ENCODE results near the gene GLI1.
"Not testable (repeated sequence)": the region's sequence is repeated elsewhere in the genome, so short reads cannot be mapped to it uniquely, and the experiment has no call there.

The GLI1 gene

GRCh38 chr12:57500213-57500612 is 40.6 kb downstream of the GLI1 start:
- TF ChIP-seq EZH2 (IDR thresholded peaks at IDR 0.05; ENCODE audit: borderline replicate concordance, low read depth, low read length, severe bottlenecking) (no peak), CTCF (IDR thresholded peaks at IDR 0.05; ENCODE audit: borderline replicate concordance, extremely low read depth, low read length, poor library complexity, severe bottlenecking) (no peak)
- H3K4me2 ChIP-seq (ENCODE audit: insufficient read depth, low read length): no peak overlapping the region
- H3K4me3 ChIP-seq (ENCODE audit: low read depth in 1 of 2, low read length in 2 of 2): no peak overlapping the region
- no peak overlapping the region for H3K9ac ChIP-seq (ENCODE audit: low read depth, low read length)
- H3K79me2 ChIP-seq (ENCODE audit: insufficient read depth, low read length): peaks cover 48% of the 10 kb centered on the region
- H4K20me1 ChIP-seq (ENCODE audit: insufficient read depth, low read length): peaks cover 23% of the 10 kb centered on the region; the same call in 1 of the 2 replicates
- H2AFZ ChIP-seq (ENCODE audit: low read depth, low read length): no peak overlapping the region
- H3K36me3 ChIP-seq (ENCODE audit: insufficient read depth, low read length): peaks cover 91% of the 10 kb centered on the region
- no peaks in the 10 kb centered on the region for H3K4me1 ChIP-seq (ENCODE audit: insufficient read depth, low read length)
- ATAC-seq (ENCODE audit: insufficient read depth, low read depth) (no peak), DNase-seq (no peak)
- H3K9me3 ChIP-seq (ENCODE audit: insufficient read depth, low read length, severe bottlenecking): no peaks in the 10 kb centered on the region
- no peak overlapping the region; the same call in 1 of the 2 replicates for H3K27ac ChIP-seq (ENCODE audit: low read length)
- no peaks in the 10 kb centered on the region for H3K27me3 ChIP-seq (ENCODE audit: insufficient read depth, low read length, poor library complexity)

GRCh38 chr12:57502311-57502969 is 42.9 kb downstream of the GLI1 start:
- DNase-seq; H3K4me1 ChIP-seq (ENCODE audit: insufficient read depth, low read length); H3K9ac ChIP-seq (ENCODE audit: low read depth, low read length); H3K27ac ChIP-seq (ENCODE audit: low read length); H3K27me3 ChIP-seq (ENCODE audit: insufficient read depth, low read length, poor library complexity); ATAC-seq (ENCODE audit: insufficient read depth, low read depth); H3K4me3 ChIP-seq (ENCODE audit: low read depth in 1 of 2, low read length in 2 of 2); H3K4me2 ChIP-seq (ENCODE audit: insufficient read depth, low read length); H2AFZ ChIP-seq (ENCODE audit: low read depth, low read length); H3K9me3 ChIP-seq (ENCODE audit: insufficient read depth, low read length, severe bottlenecking): not testable (repeated sequence)
- peaks cover 17% of the 10 kb centered on the region for H4K20me1 ChIP-seq (ENCODE audit: insufficient read depth, low read length)
- peaks cover 52% of the 10 kb centered on the region for H3K79me2 ChIP-seq (ENCODE audit: insufficient read depth, low read length)
- peaks cover 85% of the 10 kb centered on the region for H3K36me3 ChIP-seq (ENCODE audit: insufficient read depth, low read length)

GRCh38 chr12:57506541-57506940 is 47.0 kb downstream of the GLI1 start:
- H3K9ac ChIP-seq (ENCODE audit: low read depth, low read length): not testable (repeated sequence)

GRCh38 chr12:57507796-57508195 is 48.2 kb downstream of the GLI1 start:
- H2AFZ ChIP-seq (ENCODE audit: low read depth, low read length); ATAC-seq (ENCODE audit: insufficient read depth, low read depth); H3K27me3 ChIP-seq (ENCODE audit: insufficient read depth, low read length, poor library complexity); H3K9ac ChIP-seq (ENCODE audit: low read depth, low read length); H3K4me1 ChIP-seq (ENCODE audit: insufficient read depth, low read length); H3K9me3 ChIP-seq (ENCODE audit: insufficient read depth, low read length, severe bottlenecking); DNase-seq; H3K4me3 ChIP-seq (ENCODE audit: low read depth in 1 of 2, low read length in 2 of 2); H3K27ac ChIP-seq (ENCODE audit: low read length); H3K4me2 ChIP-seq (ENCODE audit: insufficient read depth, low read length): not testable (repeated sequence)
- Histone ChIP-seq H3K79me2 (ENCODE audit: insufficient read depth, low read length) (peaks cover 35% of the 10 kb centered on the region), H3K36me3 (ENCODE audit: insufficient read depth, low read length) (peaks cover 83% of the 10 kb centered on the region), H4K20me1 (ENCODE audit: insufficient read depth, low read length) (peaks cover 14% of the 10 kb centered on the region)

More at GRCh38 chr12:57506541-57506940, 47.0 kb downstream of the GLI1 start:
- peaks cover 15% of the 10 kb centered on the region for H4K20me1 ChIP-seq (ENCODE audit: insufficient read depth, low read length)
- peaks cover 37% of the 10 kb centered on the region for H3K79me2 ChIP-seq (ENCODE audit: insufficient read depth, low read length)
- H3K4me1 ChIP-seq (ENCODE audit: insufficient read depth, low read length); H3K9me3 ChIP-seq (ENCODE audit: insufficient read depth, low read length, severe bottlenecking); H3K4me3 ChIP-seq (ENCODE audit: low read depth in 1 of 2, low read length in 2 of 2); H2AFZ ChIP-seq (ENCODE audit: low read depth, low read length); ATAC-seq (ENCODE audit: insufficient read depth, low read depth); H3K27me3 ChIP-seq (ENCODE audit: insufficient read depth, low read length, poor library complexity); DNase-seq; H3K4me2 ChIP-seq (ENCODE audit: insufficient read depth, low read length); H3K27ac ChIP-seq (ENCODE audit: low read length): not testable (repeated sequence)
- peaks cover 82% of the 10 kb centered on the region for H3K36me3 ChIP-seq (ENCODE audit: insufficient read depth, low read length)

- Histone ChIP-seq H2AFZ (ENCODE audit: low read depth, low read length) (no peak overlapping the region), H3K4me2 (ENCODE audit: insufficient read depth, low read length) (no peak overlapping the region), H3K4me1 (ENCODE audit: insufficient read depth, low read length) (no peaks in the 10 kb centered on the region), H3K27ac (ENCODE audit: low read length) (no peak overlapping the region), H3K79me2 (ENCODE audit: insufficient read depth, low read length) (peaks cover 25% of the 10 kb centered on the region), H3K27me3 (ENCODE audit: insufficient read depth, low read length, poor library complexity) (no peaks in the 10 kb centered on the region), H3K4me3 (ENCODE audit: low read depth in 1 of 2, low read length in 2 of 2) (no peak overlapping the region), H3K9me3 (ENCODE audit: insufficient read depth, low read length, severe bottlenecking) (no peaks in the 10 kb centered on the region), H3K36me3 (ENCODE audit: insufficient read depth, low read length) (peaks cover 80% of the 10 kb centered on the region), H3K9ac (ENCODE audit: low read depth, low read length) (no peak overlapping the region), H4K20me1 (ENCODE audit: insufficient read depth, low read length) (peaks cover 28% of the 10 kb centered on the region; the same call in 1 of the 2 replicates)
- ATAC-seq (ENCODE audit: insufficient read depth, low read depth) (no peak), DNase-seq (no peak)
- TF ChIP-seq EZH2 (IDR thresholded peaks at IDR 0.05; ENCODE audit: borderline replicate concordance, low read depth, low read length, severe bottlenecking) (no peak), CTCF (IDR thresholded peaks at IDR 0.05; ENCODE audit: borderline replicate concordance, extremely low read depth, low read length, poor library complexity, severe bottlenecking) (no peak)
These were observed 51.6 kb downstream of the GLI1 start for GRCh38 chr12:57511161-57511560.
